D341Med (cell line): Measurements from ENCODE around the gene DPF1.
A peak's percentile ranks its signal among the peaks of the same experiment; 100 is the strongest.

Experiments
- DNase-seq: peaks from one replicate; pipeline ENCODE4 v3.0.0; 2012; ENCODE audit warnings: low spot score

The DPF1 gene

GRCh38 chr19:38197937-38198704, 25.9 kb downstream of the DPF1 start:
- peak; percentile 59 for DNase-seq

GRCh38 chr19:38196948-38197656, 26.9 kb downstream of the DPF1 start:
- DNase-seq = no peak

GRCh38 chr19:38196245-38196837, 27.7 kb downstream of the DPF1 start:
- no peak for DNase-seq

- no peak for DNase-seq
Observed at GRCh38 chr19:38195237-38195636, 28.8 kb downstream of the DPF1 start.

- DNase-seq = no peak
Observed at GRCh38 chr19:38194061-38194701, 29.8 kb downstream of the DPF1 start.

- no peak for DNase-seq
Observed at GRCh38 chr19:38193445-38193844, 30.6 kb downstream of the DPF1 start.

- no peak for DNase-seq
Observed at GRCh38 chr19:38191747-38192146, 32.3 kb downstream of the DPF1 start.

- no peak for DNase-seq
Observed at GRCh38 chr19:38190793-38191192, 33.2 kb downstream of the DPF1 start.

GRCh38 chr19:38190061-38190460, 34.0 kb downstream of the DPF1 start:
- DNase-seq = no peak

GRCh38 chr19:38185562-38185961, 38.5 kb downstream of the DPF1 start:
- DNase-seq = no peak

- no peak for DNase-seq
Observed at GRCh38 chr19:38184815-38185214, 39.2 kb downstream of the DPF1 start.

- DNase-seq = no peak
Observed at GRCh38 chr19:38183251-38183897, 40.6 kb downstream of the DPF1 start.

GRCh38 chr19:38182536-38183210, 41.3 kb downstream of the DPF1 start:
- DNase-seq = no peak

- DNase-seq = no peak
Observed at GRCh38 chr19:38180071-38180470, 44.0 kb downstream of the DPF1 start.

- no peak for DNase-seq
Observed at GRCh38 chr19:38175422-38175821, 48.6 kb downstream of the DPF1 start.

GRCh38 chr19:38173291-38174041, 50.6 kb downstream of the DPF1 start:
- DNase-seq = no peak

- DNase-seq = no peak
Observed at GRCh38 chr19:38172001-38172400, 52.0 kb downstream of the DPF1 start.

GRCh38 chr19:38170334-38170733, 53.7 kb downstream of the DPF1 start:
- DNase-seq = no peak

- DNase-seq = no peak
Observed at GRCh38 chr19:38168637-38169036, 55.4 kb downstream of the DPF1 start.

GRCh38 chr19:38165335-38165734, 58.7 kb downstream of the DPF1 start:
- DNase-seq = no peak

GRCh38 chr19:38164526-38164925, 59.5 kb downstream of the DPF1 start:
- DNase-seq = no peak
